OCI-LY1 (cell line): ENCODE results near the gene DDX1.

Experiments
- H2AFZ ChIP-seq: fragments of 200-600 bp; sonication (generic), shearing (Covaris generic); 2 replicates; pipeline ENCODE4 v1.6.0; 2014; ENCODE audit warnings: antibody characterized with exemption, mild to moderate bottlenecking, low read length
- H3F3A ChIP-seq: fragments of 200-600 bp; sonication (generic), shearing (Covaris generic); 2 replicates; pipeline ENCODE4 v1.6.0; 2014; ENCODE audit warnings: mild to moderate bottlenecking, antibody characterized with exemption, low read length, moderate library complexity; ENCODE audit not compliant: insufficient read depth
- H3K27ac ChIP-seq: fragments of 200-600 bp; sonication (generic); 2 replicates; pipeline ENCODE4 v1.5.1; 2014; ENCODE audit warnings: low read length, mixed run types, mild to moderate bottlenecking, low read depth; ENCODE audit not compliant: poor library complexity, severe bottlenecking
- H3K27me3 ChIP-seq: fragments of 200-600 bp; sonication (generic); 2 replicates; pipeline ENCODE4 v1.6.0; 2014; ENCODE audit warnings: antibody characterized with exemption, mild to moderate bottlenecking, low read length, moderate library complexity; ENCODE audit not compliant: insufficient read depth
- H3K36me3 ChIP-seq: fragments of 200-600 bp; sonication (generic); 2 replicates; pipeline ENCODE4 v1.6.1; 2014; ENCODE audit warnings: mild to moderate bottlenecking, antibody characterized with exemption, low read length, moderate library complexity, mixed read lengths; ENCODE audit not compliant: insufficient read depth
- H3K4me1 ChIP-seq: fragments of 200-600 bp; sonication (generic); 2 replicates; pipeline ENCODE4 v1.5.1; 2014; ENCODE audit warnings: mild to moderate bottlenecking, low read length, moderate library complexity; ENCODE audit not compliant: insufficient read depth, severe bottlenecking
- H3K4me2 ChIP-seq: fragments of 200-600 bp; sonication (generic), shearing (Covaris generic); 2 replicates; pipeline ENCODE4 v1.6.1; 2014; ENCODE audit warnings: low read length
- H3K4me3 ChIP-seq: fragments of 200-600 bp; sonication (generic); 2 replicates; pipeline ENCODE4 v1.5.1; 2014; ENCODE audit warnings: low read length, low read depth, mild to moderate bottlenecking, mixed read lengths; ENCODE audit not compliant: poor library complexity, severe bottlenecking
- H3K79me2 ChIP-seq: fragments of 200-600 bp; shearing (Covaris generic); 2 replicates; pipeline ENCODE4 v1.6.1; 2016; ENCODE audit warnings: mixed run types, low read length, mixed read lengths; ENCODE audit not compliant: insufficient read depth
- H3K9ac ChIP-seq: fragments of 200-600 bp; sonication (generic), shearing (Covaris generic); 2 replicates; pipeline ENCODE4 v1.6.1; 2014; ENCODE audit warnings: mild to moderate bottlenecking, low read length, mixed read lengths
- H3K9me2 ChIP-seq: fragments of 200-600 bp; sonication (generic), shearing (Covaris generic); 2 replicates; pipeline ENCODE4 v1.6.1; 2014; ENCODE audit warnings: low read depth, mild to moderate bottlenecking, low read length, mixed read lengths
- H3K9me3 ChIP-seq: fragments of 200-600 bp; shearing (Covaris generic); 2 replicates; pipeline ENCODE4 v1.6.1; 2014; ENCODE audit warnings: low read length, mixed read lengths
- H4K20me1 ChIP-seq: fragments of 200-600 bp; sonication (generic), shearing (Covaris generic); 2 replicates; pipeline ENCODE4 v1.6.0; 2016; ENCODE audit warnings: mild to moderate bottlenecking, low read length; ENCODE audit not compliant: insufficient read depth
- EZH2 ChIP-seq: fragments of 200-600 bp; sonication (generic), shearing (Covaris generic); IDR thresholded peaks from 2 replicates; pipeline ENCODE4 v1.8.0; 2017; ENCODE audit warnings: borderline replicate concordance, mixed run types, mild to moderate bottlenecking, antibody characterized with exemption, low read length, moderate library complexity, mixed read lengths
- TF ChIP-seq, protein P1 (sequence below): fragments of 200-600 bp; sonication (generic), shearing (Covaris generic); IDR thresholded peaks from 2 replicates; pipeline ENCODE4 v1.5.1; 2017; ENCODE audit warnings: mild to moderate bottlenecking, antibody characterized with exemption, low read length, moderate library complexity, mixed read lengths

The DDX1 gene

GRCh38 chr2:15591373-15591691, 336 bp upstream of the DDX1 start:
- Histone ChIP-seq H2AFZ (peak overlapping the region; percentile 87), H3K9ac (peak overlapping the region; percentile 92), H3K9me2 (no peaks in the 10 kb centered on the region), H3K9me3 (no peaks in the 10 kb centered on the region), H3K4me3 (peak overlapping the region; percentile 96), H3K79me2 (peaks cover 31% of the 10 kb centered on the region), H3K27ac (no peak overlapping the region), H3K36me3 (peaks cover 20% of the 10 kb centered on the region), H3K4me2 (peak overlapping the region; percentile 91), H4K20me1 (no peaks in the 10 kb centered on the region), H3K4me1 (peaks cover 24% of the 10 kb centered on the region), H3K27me3 (no peaks in the 10 kb centered on the region), H3F3A (no peaks in the 10 kb centered on the region)
- TF ChIP-seq, protein P1, sequence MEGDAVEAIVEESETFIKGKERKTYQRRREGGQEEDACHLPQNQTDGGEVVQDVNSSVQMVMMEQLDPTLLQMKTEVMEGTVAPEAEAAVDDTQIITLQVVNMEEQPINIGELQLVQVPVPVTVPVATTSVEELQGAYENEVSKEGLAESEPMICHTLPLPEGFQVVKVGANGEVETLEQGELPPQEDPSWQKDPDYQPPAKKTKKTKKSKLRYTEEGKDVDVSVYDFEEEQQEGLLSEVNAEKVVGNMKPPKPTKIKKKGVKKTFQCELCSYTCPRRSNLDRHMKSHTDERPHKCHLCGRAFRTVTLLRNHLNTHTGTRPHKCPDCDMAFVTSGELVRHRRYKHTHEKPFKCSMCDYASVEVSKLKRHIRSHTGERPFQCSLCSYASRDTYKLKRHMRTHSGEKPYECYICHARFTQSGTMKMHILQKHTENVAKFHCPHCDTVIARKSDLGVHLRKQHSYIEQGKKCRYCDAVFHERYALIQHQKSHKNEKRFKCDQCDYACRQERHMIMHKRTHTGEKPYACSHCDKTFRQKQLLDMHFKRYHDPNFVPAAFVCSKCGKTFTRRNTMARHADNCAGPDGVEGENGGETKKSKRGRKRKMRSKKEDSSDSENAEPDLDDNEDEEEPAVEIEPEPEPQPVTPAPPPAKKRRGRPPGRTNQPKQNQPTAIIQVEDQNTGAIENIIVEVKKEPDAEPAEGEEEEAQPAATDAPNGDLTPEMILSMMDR, result no peak
- no peak for TF ChIP-seq EZH2

GRCh38 chr2:15593327-15593705, 1.6 kb downstream of the DDX1 start:
- Histone ChIP-seq H3K4me2 (peak overlapping the region; percentile 91), H3K27me3 (no peaks in the 10 kb centered on the region), H2AFZ (no peak overlapping the region), H4K20me1 (no peaks in the 10 kb centered on the region), H3K36me3 (peaks cover 39% of the 10 kb centered on the region), H3K4me1 (peaks cover 24% of the 10 kb centered on the region), H3K27ac (no peak overlapping the region), H3K9ac (peak overlapping the region; percentile 1; the same call in 1 of the 2 replicates), H3K79me2 (peaks cover 31% of the 10 kb centered on the region), H3F3A (no peaks in the 10 kb centered on the region), H3K4me3 (peak overlapping the region; percentile 96), H3K9me2 (no peaks in the 10 kb centered on the region), H3K9me3 (no peaks in the 10 kb centered on the region)
- TF ChIP-seq, protein P1, result no peak
- no peak for TF ChIP-seq EZH2

GRCh38 chr2:15594291-15595256, 2.9 kb downstream of the DDX1 start:
- Histone ChIP-seq H3K4me1 (peaks cover 24% of the 10 kb centered on the region), H3K36me3 (peaks cover 50% of the 10 kb centered on the region), H3K27me3 (no peaks in the 10 kb centered on the region), H3K9me3 (no peaks in the 10 kb centered on the region), H3K4me3 (no peak overlapping the region), H4K20me1 (no peaks in the 10 kb centered on the region), H3K4me2 (no peak overlapping the region), H3K9ac (no peak overlapping the region), H3K9me2 (no peaks in the 10 kb centered on the region), H3K27ac (no peak overlapping the region), H3K79me2 (peaks cover 31% of the 10 kb centered on the region), H3F3A (no peaks in the 10 kb centered on the region), H2AFZ (no peak overlapping the region)
- TF ChIP-seq, protein P1, result no peak
- TF ChIP-seq EZH2, result no peak
